ENCODE results near the gene GET4. TPM values are rescaled to one million over a fixed set of nuclear protein-coding genes. Genes with fewer than 3 reads are reported as not detected.
"Not testable (repeated sequence)": the region's sequence is repeated elsewhere in the genome, so short reads cannot be mapped to it uniquely, and the experiment has no call there.

GET4 gene
- total RNA-seq, 1 experiment from 2014 or later: 42.0 TPM

GRCh38 chr7:845091-845490 is 31.3 kb upstream of the GET4 start:
- DNase-seq (ENCODE audit: low spot score): no peak

GRCh38 chr7:845731-846130 is 30.6 kb upstream of the GET4 start:
- DNase-seq (ENCODE audit: low spot score): no peak

- not testable (repeated sequence) for DNase-seq (ENCODE audit: low spot score)
Measured at GRCh38 chr7:846958-847650, 29.2 kb upstream of the GET4 start.

- not testable (repeated sequence) for DNase-seq (ENCODE audit: low spot score)
Measured at GRCh38 chr7:847728-848127, 28.6 kb upstream of the GET4 start.

GRCh38 chr7:849145-849544 is 27.2 kb upstream of the GET4 start:
- DNase-seq (ENCODE audit: low spot score): no peak

GRCh38 chr7:849781-850180 is 26.6 kb upstream of the GET4 start:
- DNase-seq (ENCODE audit: low spot score): no peak

- no peak for DNase-seq (ENCODE audit: low spot score)
Measured at GRCh38 chr7:851204-851603, 25.1 kb upstream of the GET4 start.

GRCh38 chr7:853366-854117 is 22.8 kb upstream of the GET4 start:
- DNase-seq (ENCODE audit: low spot score): no peak

- DNase-seq (ENCODE audit: low spot score): no peak
Measured at GRCh38 chr7:854118-854775, 22.1 kb upstream of the GET4 start.

GRCh38 chr7:855686-856369 is 20.5 kb upstream of the GET4 start:
- no peak for DNase-seq (ENCODE audit: low spot score)

- DNase-seq (ENCODE audit: low spot score): no peak
Measured at GRCh38 chr7:856444-857095, 19.8 kb upstream of the GET4 start.

GRCh38 chr7:857661-858060 is 18.7 kb upstream of the GET4 start:
- DNase-seq (ENCODE audit: low spot score): no peak

GRCh38 chr7:859359-860030 is 16.9 kb upstream of the GET4 start:
- DNase-seq (ENCODE audit: low spot score): no peak

- no peak for DNase-seq (ENCODE audit: low spot score)
Measured at GRCh38 chr7:860149-860548, 16.2 kb upstream of the GET4 start.

- no peak for DNase-seq (ENCODE audit: low spot score)
Measured at GRCh38 chr7:861222-861621, 15.1 kb upstream of the GET4 start.

- no peak for DNase-seq (ENCODE audit: low spot score)
Measured at GRCh38 chr7:862157-862556, 14.2 kb upstream of the GET4 start.

GRCh38 chr7:863106-863505 is 13.2 kb upstream of the GET4 start:
- DNase-seq (ENCODE audit: low spot score): no peak

- no peak for DNase-seq (ENCODE audit: low spot score)
Measured at GRCh38 chr7:865921-866320, 10.4 kb upstream of the GET4 start.

- DNase-seq (ENCODE audit: low spot score): peak; percentile 81
Measured at GRCh38 chr7:867001-867405, 9.4 kb upstream of the GET4 start.

- peak; percentile 97 for DNase-seq (ENCODE audit: low spot score)
Measured at GRCh38 chr7:867406-868188, 8.8 kb upstream of the GET4 start.

- no peak for DNase-seq (ENCODE audit: low spot score)
Measured at GRCh38 chr7:868189-868486, 8.2 kb upstream of the GET4 start.

Measured in H4 (cell line).